H1 (cell line): Measurements from ENCODE around the gene UBAP2L. TPM values are rescaled to one million over a fixed set of nuclear protein-coding genes. Genes with fewer than 3 reads are reported as not detected.

Experiments
- CTCF ChIA-PET: fragments of 300-600 bp; sonication (Branson Sonifier 250); formaldehyde crosslinking; loops from one replicate; lab custom pipeline; 2021; ENCODE audit not compliant: partially characterized antibody; lab: Charles Lee
- POLR2A ChIA-PET: fragments of 300-600 bp; sonication (Branson Sonifier 250); formaldehyde crosslinking; loops from one replicate; lab custom pipeline; 2021; ENCODE audit warnings: inconsistent platforms; ENCODE audit not compliant: partially characterized antibody; lab: Charles Lee
- DNase-seq, 2 experiments: peaks; one replicate each; pipeline versions ENCODE4 v3.0.0 to v3.0.0-alpha.2; 2010 to 2022; ENCODE audit warnings: low spot score in 2 of 2, low read depth in 1 of 2, mixed read lengths in 1 of 2
- FAIRE-seq: peaks from 2 replicates; lab custom pipeline; 2011; peaks lifted over from hg19 to GRCh38; lab: Jason Lieb, UNC
- H2AFZ ChIP-seq: 2 replicates; pipeline ENCODE4 v1.8.1; 2012; ENCODE audit warnings: low read length, inconsistent platforms
- H2AK5ac ChIP-seq: 2 replicates; pipeline ENCODE4 v1.6.1; 2013; ENCODE audit warnings: low read depth, low read length
- H2BK120ac ChIP-seq: replicated peaks from 2 replicates; pipeline ENCODE3; 2013; ENCODE audit warnings: low read depth, low read length, inconsistent platforms
- H2BK12ac ChIP-seq: 2 replicates; pipeline ENCODE4 v1.6.1; 2013; ENCODE audit warnings: low read depth, low read length
- H2BK15ac ChIP-seq: 2 replicates; pipeline ENCODE4 v1.6.1; 2013; ENCODE audit warnings: low read length
- H2BK20ac ChIP-seq: 2 replicates; pipeline ENCODE4 v1.6.1; 2013; ENCODE audit warnings: low read length
- H2BK5ac ChIP-seq: 2 replicates; pipeline ENCODE4 v1.6.1; 2013; ENCODE audit warnings: low read depth, low read length
- H3K14ac ChIP-seq: 2 replicates; pipeline ENCODE4 v1.6.1; 2013; ENCODE audit warnings: inconsistent platforms; ENCODE audit not compliant: insufficient read length
- H3K18ac ChIP-seq: 2 replicates; pipeline ENCODE4 v1.6.1; 2013; ENCODE audit warnings: low read length; ENCODE audit errors: extremely low read depth
- H3K23ac ChIP-seq: 2 replicates; pipeline ENCODE4 v1.6.1; 2013; ENCODE audit warnings: inconsistent platforms; ENCODE audit not compliant: insufficient read length
- H3K23me2 ChIP-seq: 2 replicates; pipeline ENCODE4 v1.6.1; 2013; ENCODE audit warnings: low read depth, low read length
- H3K27ac ChIP-seq: 2 replicates; pipeline ENCODE4 v1.6.1; 2011; ENCODE audit warnings: low read depth, low read length, inconsistent platforms
- H3K27me3 ChIP-seq, 4 experiments: replicated peaks in 1 of 4; 1 replicate in 1 of 4; 2 replicates in 3 of 4; pipeline versions ENCODE4 v1.6.1 to v1.8.1; 2011 to 2013; ENCODE audit warnings: low read length in 3 of 4, mild to moderate bottlenecking in 3 of 4, inconsistent platforms in 2 of 4, mixed read lengths in 2 of 4, moderate library complexity in 1 of 4; ENCODE audit not compliant: control insufficient read depth in 3 of 4, insufficient read depth in 3 of 4; ENCODE audit errors: extremely low read depth in 1 of 4
- H3K36me3 ChIP-seq, 4 experiments: 2 replicates each; pipeline versions ENCODE4 v1.6.1 to v1.8.1; 2011 to 2013; ENCODE audit warnings: mild to moderate bottlenecking in 4 of 4, low read length in 3 of 4, moderate library complexity in 2 of 4, control low read depth in 1 of 4, inconsistent platforms in 1 of 4; ENCODE audit not compliant: insufficient read depth in 4 of 4, control insufficient read depth in 2 of 4
- H3K4ac ChIP-seq: replicated peaks from 2 replicates; pipeline ENCODE3; 2013; ENCODE audit warnings: low read length, low read depth, mixed read lengths, inconsistent platforms; ENCODE audit not compliant: insufficient read length
- H3K4me1 ChIP-seq, 4 experiments: replicated peaks in 1 of 4; 1 replicate in 1 of 4; 2 replicates in 3 of 4; pipeline versions ENCODE4 v1.6.1 to v1.8.1; 2011 to 2013; ENCODE audit warnings: low read length in 3 of 4, inconsistent platforms in 2 of 4, mixed read lengths in 1 of 4; ENCODE audit not compliant: insufficient read depth in 4 of 4, control insufficient read depth in 3 of 4
- H3K4me2 ChIP-seq, 2 experiments: 2 replicates each; pipeline versions ENCODE4 v1.6.1 to v1.8.1; 2011 to 2013; ENCODE audit warnings: low read depth in 2 of 2, low read length in 2 of 2, control low read depth in 1 of 2, inconsistent platforms in 1 of 2, mild to moderate bottlenecking in 1 of 2; ENCODE audit not compliant: insufficient read depth in 1 of 2
- H3K4me3 ChIP-seq, 4 experiments: fragments of 200-600, 300-600 bp in 1 of 4; sonication (generic), shearing (Covaris generic), sonication (Bioruptor Twin) in 1 of 4; 2 replicates each; pipeline versions ENCODE4 v1.5.1 to v1.8.1; 2011 to 2016; ENCODE audit warnings: low read length in 4 of 4, low read depth in 3 of 4, control low read depth in 2 of 4, inconsistent platforms in 2 of 4, mild to moderate bottlenecking in 2 of 4, mixed read lengths in 1 of 4, moderate library complexity in 1 of 4; ENCODE audit not compliant: insufficient read depth in 2 of 4; ENCODE audit errors: extremely low read depth in 1 of 4
- H3K56ac ChIP-seq: replicated peaks from 2 replicates; pipeline ENCODE3; 2013; ENCODE audit warnings: low read depth, mild to moderate bottlenecking, mixed read lengths, low read length, inconsistent platforms; ENCODE audit not compliant: insufficient read length
- H3K79me1 ChIP-seq: 2 replicates; pipeline ENCODE4 v1.6.1; 2013; ENCODE audit warnings: low read depth, low read length, control low read depth
- H3K79me2 ChIP-seq, 2 experiments: 2 replicates each; pipeline versions ENCODE4 v1.6.1 to v1.8.1; 2012 to 2013; ENCODE audit warnings: low read length in 2 of 2, mild to moderate bottlenecking in 2 of 2, inconsistent platforms in 1 of 2; ENCODE audit not compliant: insufficient read depth in 2 of 2, control insufficient read depth in 1 of 2
- H3K9ac ChIP-seq, 4 experiments: replicated peaks in 1 of 4; 1 replicate in 1 of 4; 2 replicates in 3 of 4; pipeline versions ENCODE4 v1.6.1 to v1.8.1; 2011 to 2013; ENCODE audit warnings: low read depth in 3 of 4, low read length in 3 of 4, control low read depth in 2 of 4, mild to moderate bottlenecking in 2 of 4, moderate library complexity in 2 of 4, inconsistent platforms in 1 of 4; ENCODE audit errors: extremely low read depth in 1 of 4
- H3K9me3 ChIP-seq, 2 experiments: 2 replicates each; pipeline versions ENCODE4 v1.6.1 to v1.8.1; 2012 to 2013; ENCODE audit warnings: mild to moderate bottlenecking in 2 of 2, moderate library complexity in 2 of 2, control low read depth in 1 of 2, inconsistent platforms in 1 of 2, low read depth in 1 of 2, low read length in 1 of 2, mixed read lengths in 1 of 2; ENCODE audit not compliant: insufficient read depth in 2 of 2
- H4K20me1 ChIP-seq, 2 experiments: replicated peaks in 1 of 2; 2 replicates each; pipeline versions ENCODE3 to v1.8.1; 2011 to 2013; ENCODE audit warnings: inconsistent platforms in 2 of 2, low read length in 2 of 2, mild to moderate bottlenecking in 1 of 2; ENCODE audit not compliant: insufficient read depth in 2 of 2, control insufficient read depth in 1 of 2
- H4K5ac ChIP-seq: 2 replicates; pipeline ENCODE4 v1.6.1; 2013; ENCODE audit warnings: low read length, low read depth, mixed read lengths, inconsistent platforms; ENCODE audit not compliant: insufficient read length
- H4K8ac ChIP-seq: 2 replicates; pipeline ENCODE4 v1.8.0; 2013; ENCODE audit warnings: mild to moderate bottlenecking, moderate library complexity, low read length, inconsistent platforms; ENCODE audit not compliant: insufficient read depth; ENCODE audit errors: extremely low read depth
- H4K91ac ChIP-seq: replicated peaks from 2 replicates; pipeline ENCODE3; 2013; ENCODE audit warnings: low read length, mixed read lengths, inconsistent platforms; ENCODE audit not compliant: insufficient read length
- HDAC2 ChIP-seq, 2 experiments: fragments of 300-600 bp in 1 of 2; sonication (generic) in 1 of 2; IDR thresholded peaks; 2 replicates each; pipeline ENCODE4 v1.6.1; 2011 to 2012; ENCODE audit warnings: low read depth in 2 of 2, low read length in 2 of 2, mild to moderate bottlenecking in 2 of 2, moderate library complexity in 2 of 2, borderline replicate concordance in 1 of 2, inconsistent platforms in 1 of 2
- KDM4A ChIP-seq: IDR thresholded peaks from one replicate; pipeline ENCODE4 v1.7.1; 2012; ENCODE audit warnings: low read depth, mild to moderate bottlenecking, moderate library complexity, low read length, inconsistent platforms; ENCODE audit not compliant: severe bottlenecking
- PHF8 ChIP-seq: fragments of 200-600 bp; sonication (generic); conservative IDR thresholded peaks from 2 replicates; pipeline ENCODE4 v1.7.1; 2012; ENCODE audit warnings: low read depth, mild to moderate bottlenecking, inconsistent platforms, low read length, moderate library complexity
- POLR2A ChIP-seq, 2 experiments: IDR thresholded peaks; 1 replicate in 1 of 2; 2 replicates in 1 of 2; pipeline ENCODE4 v1.6.1; 2011; ENCODE audit warnings: low read depth in 2 of 2, low read length in 2 of 2, mild to moderate bottlenecking in 2 of 2; ENCODE audit errors: control extremely low read depth in 1 of 2
- POU5F1 ChIP-seq: IDR thresholded peaks from 2 replicates; pipeline ENCODE4 v1.6.1; 2011; ENCODE audit warnings: low read depth, mild to moderate bottlenecking, low read length, moderate library complexity
- RBBP5 ChIP-seq: IDR thresholded peaks from 2 replicates; pipeline ENCODE4 v1.7.1; 2012; ENCODE audit warnings: low read depth, mild to moderate bottlenecking, inconsistent platforms, low read length, moderate library complexity, borderline replicate concordance
- SAP30 ChIP-seq: fragments of 300-600 bp; sonication (generic); IDR thresholded peaks from 2 replicates; pipeline ENCODE4 v1.7.1; 2012; ENCODE audit warnings: low read length, moderate library complexity, mild to moderate bottlenecking, inconsistent platforms; ENCODE audit not compliant: insufficient read depth, insufficient replicate concordance
- TAF1 ChIP-seq: IDR thresholded peaks from 2 replicates; pipeline ENCODE4 v1.6.1; 2011; ENCODE audit warnings: mild to moderate bottlenecking, low read depth, low read length
- TEAD4 ChIP-seq: IDR thresholded peaks from 2 replicates; pipeline ENCODE4 v1.6.1; 2012; ENCODE audit warnings: low read depth, low read length, inconsistent platforms, mixed read lengths
- YY1 ChIP-seq: IDR thresholded peaks from 2 replicates; pipeline ENCODE4 v1.6.1; 2011; ENCODE audit warnings: low read depth, mild to moderate bottlenecking, low read length
- WGBS, 2 experiments: shearing (Covaris generic) in 1 of 2; methylation state at CpG; one replicate each; pipeline versions ENCODE4 v1.1.6 to v1.1.7; 2013 to 2015; ENCODE audit warnings: low lambda C conversion rate in 2 of 2, mixed read lengths in 2 of 2, inconsistent platforms in 1 of 2, low coverage in 1 of 2, missing lambda C conversion rate in 1 of 2; ENCODE audit not compliant: insufficient replicate concordance in 2 of 2, insufficient coverage in 1 of 2, insufficient read length in 1 of 2; ENCODE audit errors: extremely low coverage in 1 of 2, missing lambda C conversion rate in 1 of 2; 5-methylcytosine and 5-hydroxymethylcytosine counted together
- polyA plus RNA-seq, 7 experiments: library from polyadenylated mRNA; depleted of rRNA in 3 of 7; stranded (reverse) in 5 of 7; unstranded in 2 of 7; fragments of >200 nt in 5 of 7; fragments of 200-250 nt in 2 of 7; gene quantifications; 1 replicate in 5 of 7; 2 replicates in 1 of 7; 4 replicates in 1 of 7; pipeline versions ENCODE4 v1.2.1 to v1.2.3, GENCODE V29; 2011 to 2013; ENCODE audit warnings: missing spikeins in 2 of 7, mixed read lengths in 2 of 7
- total RNA-seq: library from RNA; stranded (reverse); fragmentation: NEBNext Ultra II Directional; extraction: Animal tissue kit (Norgen Biotek cat#: 25700); gene quantifications from 2 replicates; pipeline ENCODE4 v1.2.1, GENCODE V29; 2021
- TF ChIP-seq, protein P1 (sequence below): IDR thresholded peaks from 2 replicates; pipeline ENCODE4 v1.6.1; 2011; ENCODE audit warnings: low read depth, mild to moderate bottlenecking, low read length; ENCODE audit not compliant: insufficient read depth
- TF ChIP-seq, protein P2 (sequence below): IDR thresholded peaks from 2 replicates; pipeline ENCODE4 v1.6.1; 2011; ENCODE audit warnings: low read length, improper control_type of control experiment

The UBAP2L gene
- total and polyA plus RNA-seq, 2 of the 8 experiments (the other 6 are each of a cell fraction or from before 2014, with no cell fraction given), result 254 to 349 TPM

DNA sequence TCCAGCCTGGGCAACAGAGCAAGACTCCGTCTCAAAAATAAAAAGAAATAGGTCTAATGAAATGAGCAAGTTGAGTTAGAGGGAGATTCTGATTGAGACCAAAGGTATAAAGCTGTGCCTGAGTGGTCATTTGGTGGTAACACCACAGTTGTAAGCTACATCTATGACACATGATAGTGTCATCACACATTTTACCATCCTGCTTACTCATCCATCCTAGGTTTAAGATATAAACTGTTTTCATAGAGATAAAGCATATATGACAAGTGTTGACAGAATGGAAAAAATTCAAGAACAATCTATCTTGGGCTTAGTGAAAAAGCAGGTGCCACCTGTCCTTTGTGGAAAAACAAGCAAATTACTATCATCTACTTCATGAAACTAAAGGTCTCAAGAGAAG lies 7.5 kb upstream of the UBAP2L start:
- no peaks in the 10 kb centered on the region for H3K4me1 ChIP-seq
- CTCF ChIA-PET, result interaction anchor here (0.8 kb wide), 1 partner anchor 14 kb away, joined by 4 read pairs; no protein-coding TSS in a partner anchor
- peaks cover 21 to 74% (median 48%) of the 10 kb centered on the region in 4 experiments for H3K36me3 ChIP-seq
- H3K27ac ChIP-seq, result no peak overlapping the region
- H3K4me3 ChIP-seq, result no peak overlapping the region
- WGBS, 2 experiments, result 100% methylated on average over 1 of the region's 1 CpG; no CpG with 5 or more reads in 1 of the 2 experiments
- H2AK5ac ChIP-seq, result no peak overlapping the region
- no peak overlapping the region for H2BK5ac ChIP-seq
- no peak overlapping the region for H3K4me2 ChIP-seq
- no peak overlapping the region for H4K8ac ChIP-seq
- POLR2A ChIA-PET, result interaction anchor here (1.5 to 8.6 kb wide), 5 partner anchors 9 to 35 kb away, joined by 4 to 99 read pairs (median 6); partner anchors contain the start of gene CFAP141
- H2BK12ac ChIP-seq, result no peak overlapping the region
- H3K9me3 ChIP-seq, result no peaks in the 10 kb centered on the region
- H3K4ac ChIP-seq, result no peak overlapping the region
- no peaks in the 10 kb centered on the region for H3K27me3 ChIP-seq
- H2AFZ ChIP-seq, result no peak overlapping the region
- no peak for FAIRE-seq
- H3K9ac ChIP-seq, result no peak overlapping the region
- H3K23me2 ChIP-seq, result no peaks in the 10 kb centered on the region
- DNase-seq, result no peak
- H3K56ac ChIP-seq, result no peak overlapping the region
- H3K18ac ChIP-seq, result no peak overlapping the region
- H4K5ac ChIP-seq, result no peak overlapping the region
- H3K23ac ChIP-seq, result no peak overlapping the region
- peaks cover under 1 to 25% of the 10 kb centered on the region in 2 experiments; a peak in 3 of 4 replicates for H3K79me2 ChIP-seq
- H2BK120ac ChIP-seq, result no peak overlapping the region
- no peaks in the 10 kb centered on the region for H4K20me1 ChIP-seq
- H4K91ac ChIP-seq, result no peak overlapping the region
- no peak overlapping the region for H3K14ac ChIP-seq
- no peak overlapping the region for H2BK15ac ChIP-seq
- H2BK20ac ChIP-seq, result no peak overlapping the region
- peaks cover 3% of the 10 kb centered on the region; the same call in 1 of the 2 replicates for H3K79me1 ChIP-seq
- no peak for TF ChIP-seq YY1
- TF ChIP-seq POLR2A (IDR thresholded peaks at IDR 0.05; ENCODE audit: control extremely low read depth in 1 of 2, low read depth in 2 of 2, low read length in 2 of 2), result no peak
- no peak for TF ChIP-seq TAF1
- TF ChIP-seq, protein P1, sequence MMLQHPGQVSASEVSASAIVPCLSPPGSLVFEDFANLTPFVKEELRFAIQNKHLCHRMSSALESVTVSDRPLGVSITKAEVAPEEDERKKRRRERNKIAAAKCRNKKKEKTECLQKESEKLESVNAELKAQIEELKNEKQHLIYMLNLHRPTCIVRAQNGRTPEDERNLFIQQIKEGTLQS, result no peak
- TF ChIP-seq, protein P2, sequence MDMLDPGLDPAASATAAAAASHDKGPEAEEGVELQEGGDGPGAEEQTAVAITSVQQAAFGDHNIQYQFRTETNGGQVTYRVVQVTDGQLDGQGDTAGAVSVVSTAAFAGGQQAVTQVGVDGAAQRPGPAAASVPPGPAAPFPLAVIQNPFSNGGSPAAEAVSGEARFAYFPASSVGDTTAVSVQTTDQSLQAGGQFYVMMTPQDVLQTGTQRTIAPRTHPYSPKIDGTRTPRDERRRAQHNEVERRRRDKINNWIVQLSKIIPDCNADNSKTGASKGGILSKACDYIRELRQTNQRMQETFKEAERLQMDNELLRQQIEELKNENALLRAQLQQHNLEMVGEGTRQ, result no peak
- no peak for TF ChIP-seq POU5F1
- TF ChIP-seq TEAD4, result no peak
- no peak for TF ChIP-seq HDAC2 (IDR thresholded peaks at IDR 0.05; ENCODE audit: borderline replicate concordance in 1 of 2, low read depth in 2 of 2, low read length in 2 of 2)
- TF ChIP-seq RBBP5, result no peak
- no peak for TF ChIP-seq SAP30
- TF ChIP-seq KDM4A, result no peak
- no peak for TF ChIP-seq PHF8
